H9 (cell line): ENCODE data around the gene NLN. TPM values are rescaled to one million over a fixed set of nuclear protein-coding genes. Genes with fewer than 3 reads are reported as not detected.

Source experiments
- DNase-seq: peaks from one replicate; pipeline ENCODE4 v3.0.0-alpha.2; 2017
- H2AFZ ChIP-seq: one replicate; pipeline ENCODE4 v1.6.1; 2013; ENCODE audit warnings: mild to moderate bottlenecking, low read length, control low read depth, moderate library complexity
- H2AK5ac ChIP-seq: 2 replicates; pipeline ENCODE4 v1.6.1; 2013; ENCODE audit warnings: low read length, control low read depth, mixed read lengths; ENCODE audit not compliant: insufficient read length
- H2BK120ac ChIP-seq: one replicate; pipeline ENCODE4 v1.6.1; 2013; ENCODE audit warnings: low read depth, mild to moderate bottlenecking, low read length, control low read depth, inconsistent platforms; ENCODE audit not compliant: poor library complexity, severe bottlenecking
- H2BK12ac ChIP-seq: 2 replicates; pipeline ENCODE4 v1.6.1; 2013; ENCODE audit warnings: low read length, control low read depth, mixed read lengths, low read depth; ENCODE audit not compliant: insufficient read length
- H2BK15ac ChIP-seq: 2 replicates; pipeline ENCODE4 v1.6.1; 2013; ENCODE audit warnings: low read depth, low read length, control low read depth
- H2BK20ac ChIP-seq: one replicate; pipeline ENCODE4 v1.6.1; 2013; ENCODE audit warnings: low read depth, mild to moderate bottlenecking, low read length, control low read depth, inconsistent platforms; ENCODE audit not compliant: poor library complexity, severe bottlenecking
- H2BK5ac ChIP-seq: 2 replicates; pipeline ENCODE4 v1.6.1; 2013; ENCODE audit warnings: low read length, control low read depth, mixed read lengths; ENCODE audit not compliant: insufficient read length
- H3K14ac ChIP-seq: 2 replicates; pipeline ENCODE4 v1.6.1; 2013; ENCODE audit warnings: low read length, control low read depth; ENCODE audit not compliant: insufficient read depth
- H3K18ac ChIP-seq: 2 replicates; pipeline ENCODE4 v1.6.1; 2013; ENCODE audit warnings: low read depth, mild to moderate bottlenecking, mixed read lengths, low read length, control low read depth; ENCODE audit not compliant: insufficient read length
- H3K23ac ChIP-seq: 2 replicates; pipeline ENCODE4 v1.6.1; 2013; ENCODE audit warnings: low read length, control low read depth, mixed read lengths, low read depth; ENCODE audit not compliant: insufficient read length
- H3K23me2 ChIP-seq: 2 replicates; pipeline ENCODE4 v1.6.1; 2013; ENCODE audit warnings: low read depth, mild to moderate bottlenecking, mixed read lengths, low read length, control low read depth; ENCODE audit not compliant: insufficient read length, poor library complexity, severe bottlenecking
- H3K27ac ChIP-seq: 2 replicates; pipeline ENCODE4 v1.5.1; 2013; ENCODE audit warnings: low read length, control low read depth, mixed read lengths, low read depth; ENCODE audit not compliant: insufficient read length
- H3K27me3 ChIP-seq: 2 replicates; pipeline ENCODE4 v1.6.1; 2013; ENCODE audit warnings: low read length, control low read depth, inconsistent platforms; ENCODE audit not compliant: insufficient read depth
- H3K4ac ChIP-seq: 2 replicates; pipeline ENCODE4 v1.6.1; 2013; ENCODE audit warnings: low read depth, mild to moderate bottlenecking, control low read depth, inconsistent platforms, low read length, moderate library complexity
- H3K4me1 ChIP-seq: 2 replicates; pipeline ENCODE4 v1.6.1; 2013; ENCODE audit warnings: low read length, control low read depth, inconsistent platforms; ENCODE audit not compliant: insufficient read depth
- H3K4me2 ChIP-seq: 2 replicates; pipeline ENCODE4 v1.6.1; 2013; ENCODE audit warnings: low read length, control low read depth, mixed read lengths; ENCODE audit not compliant: insufficient read length, insufficient read depth
- H3K56ac ChIP-seq: 2 replicates; pipeline ENCODE4 v1.6.1; 2013; ENCODE audit warnings: low read depth, mild to moderate bottlenecking, mixed read lengths, low read length, control low read depth; ENCODE audit not compliant: insufficient read length
- H3K79me1 ChIP-seq: 2 replicates; pipeline ENCODE4 v1.6.1; 2013; ENCODE audit warnings: low read depth, mild to moderate bottlenecking, moderate library complexity, low read length, control low read depth, inconsistent platforms; ENCODE audit not compliant: insufficient read depth, poor library complexity, severe bottlenecking
- H3K79me2 ChIP-seq: 2 replicates; pipeline ENCODE4 v1.6.1; 2013; ENCODE audit warnings: low read length, control low read depth, inconsistent platforms; ENCODE audit not compliant: insufficient read depth
- H3K9ac ChIP-seq: 2 replicates; pipeline ENCODE4 v1.6.1; 2013; ENCODE audit warnings: low read length, control low read depth, mixed read lengths; ENCODE audit not compliant: insufficient read length; ENCODE audit errors: extremely low read depth
- H3K9me3 ChIP-seq: one replicate; pipeline ENCODE4 v1.6.1; 2013; ENCODE audit warnings: low read depth, low read length, inconsistent platforms; ENCODE audit not compliant: control insufficient read depth
- H3T11ph ChIP-seq: one replicate; pipeline ENCODE4 v1.6.1; 2013; ENCODE audit warnings: mild to moderate bottlenecking, low read length, control low read depth, inconsistent platforms
- H4K20me1 ChIP-seq: one replicate; pipeline ENCODE4 v1.6.1; 2013; ENCODE audit not compliant: control insufficient read depth, insufficient read length, insufficient read depth
- H4K5ac ChIP-seq: 2 replicates; pipeline ENCODE4 v1.6.1; 2013; ENCODE audit warnings: low read depth, mild to moderate bottlenecking, mixed read lengths, low read length, control low read depth; ENCODE audit not compliant: insufficient read length
- H4K8ac ChIP-seq: replicated peaks from 2 replicates; pipeline ENCODE4 v1.6.1; 2013; ENCODE audit warnings: low read length, control low read depth, mixed read lengths, low read depth; ENCODE audit not compliant: insufficient read length
- H4K91ac ChIP-seq: 2 replicates; pipeline ENCODE4 v1.6.1; 2013; ENCODE audit warnings: low read depth, mild to moderate bottlenecking, moderate library complexity, mixed read lengths, low read length, control low read depth; ENCODE audit not compliant: insufficient read length
- H3K27ac Mint-ChIP-seq, 3 experiments: 2 replicates in 2 of 3; 3 replicates in 1 of 3; pipeline ENCODE4 v1.8.0; 2020 to 2021; ENCODE audit warnings: mixed read lengths in 3 of 3, mild to moderate bottlenecking in 1 of 3, moderate library complexity in 1 of 3
- H3K27me3 Mint-ChIP-seq: 2 replicates; pipeline ENCODE4 v1.8.0; 2021; ENCODE audit warnings: low read depth, mild to moderate bottlenecking, moderate library complexity, mixed read lengths
- H3K36me3 Mint-ChIP-seq, 3 experiments: 2 replicates in 2 of 3; 3 replicates in 1 of 3; pipeline ENCODE4 v1.8.0; 2020 to 2021; ENCODE audit warnings: low read depth in 3 of 3, mixed read lengths in 3 of 3; ENCODE audit not compliant: insufficient read depth in 1 of 3
- H3K4me1 Mint-ChIP-seq, 2 experiments: 2 replicates each; pipeline ENCODE4 v1.8.0; 2020; ENCODE audit warnings: mixed read lengths in 2 of 2
- H3K4me3 Mint-ChIP-seq, 2 experiments: 2 replicates in 1 of 2; 3 replicates in 1 of 2; pipeline ENCODE4 v1.8.0; 2020 to 2021; ENCODE audit warnings: mild to moderate bottlenecking in 2 of 2, mixed read lengths in 2 of 2, moderate library complexity in 1 of 2
- H3K9me3 Mint-ChIP-seq, 2 experiments: 2 replicates in 1 of 2; 3 replicates in 1 of 2; pipeline ENCODE4 v1.8.0; 2020; ENCODE audit warnings: mild to moderate bottlenecking in 2 of 2, mixed read lengths in 2 of 2, moderate library complexity in 1 of 2
- CTCF ChIP-seq: fragments of 200-600 bp; sonication (generic); conservative IDR thresholded peaks from 3 replicates; pipeline ENCODE4 v1.8.0; 2021; ENCODE audit warnings: antibody characterized with exemption, mild to moderate bottlenecking
- WGBS: extraction: QIAGEN DNeasy Blood & Tissue Kit; methylation state at CpG from one replicate; pipeline ENCODE4 v1.1.7; 2013; ENCODE audit warnings: missing lambda C conversion rate, low lambda C conversion rate, mixed read lengths; ENCODE audit not compliant: insufficient read length; ENCODE audit errors: extremely low coverage; 5-methylcytosine and 5-hydroxymethylcytosine counted together
- total RNA-seq: library from RNA; stranded (reverse); gene quantifications from 2 replicates; pipeline ENCODE4 v1.2.1, GENCODE V29; 2021

The NLN gene
- total RNA-seq, 1 experiment from 2014 or later = 137 TPM

GRCh38 chr5:65753189-65753588 is 31.2 kb downstream of the NLN start:
- Histone ChIP-seq H3K18ac (no peak overlapping the region), H4K20me1 (no peaks in the 10 kb centered on the region), H3K4me2 (no peak overlapping the region), H3K9me3 (no peaks in the 10 kb centered on the region), H3K27me3 (no peaks in the 10 kb centered on the region), H4K8ac (no peak overlapping the region), H3K79me2 (peaks cover 17% of the 10 kb centered on the region), H2AFZ (no peak overlapping the region), H4K5ac (no peak overlapping the region), H3K56ac (no peak overlapping the region), H2BK120ac (no peak overlapping the region), H2BK12ac (no peak overlapping the region), H3K27ac (no peak overlapping the region), H4K91ac (no peak overlapping the region), H2BK5ac (no peak overlapping the region), H2AK5ac (no peak overlapping the region), H3K4me1 (no peaks in the 10 kb centered on the region), H2BK15ac (no peak overlapping the region), H3K14ac (no peak overlapping the region), H2BK20ac (no peak overlapping the region), H3K9ac (no peak overlapping the region), H3K4ac (no peak overlapping the region), H3T11ph (no peak overlapping the region), H3K23me2 (no peaks in the 10 kb centered on the region), H3K23ac (no peak overlapping the region), H3K79me1 (peaks cover 7% of the 10 kb centered on the region)
- Mint-ChIP-seq H3K36me3 (peaks cover 0 to 10% (median under 1%) of the 10 kb centered on the region in 3 experiments; a peak in 2 of 7 replicates), H3K9me3 (peaks cover 0 to under 1% of the 10 kb centered on the region in 2 experiments; a peak in 2 of 5 replicates), H3K4me3 (no peak overlapping the region), H3K27ac (no peak overlapping the region), H3K27me3 (no peaks in the 10 kb centered on the region), H3K4me1 (peaks cover 6 to 8% of the 10 kb centered on the region in 2 experiments; a peak in 3 of 4 replicates)
- TF ChIP-seq CTCF = no peak
- no CpG with 5 or more reads among the region's 8 CpGs for WGBS
- no peak for DNase-seq
